A673 (cell line): Measurements from ENCODE around the gene NTNG1. TPM values are rescaled to one million over a fixed set of nuclear protein-coding genes. Genes with fewer than 3 reads are reported as not detected.

Experiments
- BruUV-seq: library from RNA; stranded (reverse); fragments of 400-500 nt; replicated peaks from 2 replicates; lab custom pipeline; 2021; lab: Mats Ljungman, UMichigan
- CTCF ChIA-PET: fragments of 300-600 bp; sonication (Branson Sonifier 250); formaldehyde crosslinking; loops from one replicate; lab custom pipeline; 2022; ENCODE audit warnings: antibody characterized with exemption; lab: Charles Lee
- POLR2A ChIA-PET: fragments of 300-600 bp; sonication (Branson Sonifier 250); formaldehyde crosslinking; loops from one replicate; lab custom pipeline; 2022; ENCODE audit warnings: antibody characterized with exemption; ENCODE audit not compliant: low non-redundant PET; lab: Charles Lee
- DNase-seq: peaks from one replicate; pipeline ENCODE4 v3.0.0-alpha.2; 2015; ENCODE audit warnings: low spot score
- H3K27ac ChIP-seq: fragments of 200-600 bp; sonication (generic); 2 replicates; pipeline ENCODE4 v1.5.1; 2016; ENCODE audit warnings: mixed run types, low read depth, mild to moderate bottlenecking, mixed read lengths, antibody characterized with exemption, low read length; ENCODE audit not compliant: poor library complexity, severe bottlenecking
- H3K27me3 ChIP-seq: fragments of 200-600 bp; sonication (generic); replicated peaks from 2 replicates; pipeline ENCODE4 v1.6.1; 2017; ENCODE audit warnings: mixed run types, low read depth, mild to moderate bottlenecking, mixed read lengths, antibody characterized with exemption, low read length; ENCODE audit not compliant: insufficient read depth, poor library complexity
- H3K36me3 ChIP-seq: fragments of 200-600 bp; sonication (generic); 2 replicates; pipeline ENCODE4 v1.6.1; 2016; ENCODE audit warnings: mixed run types, mild to moderate bottlenecking, mixed read lengths, antibody characterized with exemption, low read length; ENCODE audit not compliant: insufficient read depth, poor library complexity, severe bottlenecking
- H3K4me1 ChIP-seq: fragments of 200-600 bp; sonication (generic); 2 replicates; pipeline ENCODE4 v1.6.1; 2017; ENCODE audit warnings: mixed run types, mild to moderate bottlenecking, mixed read lengths, antibody characterized with exemption, low read length; ENCODE audit not compliant: insufficient read depth, poor library complexity, severe bottlenecking
- H3K4me3 ChIP-seq: fragments of 200-600 bp; sonication (generic); 2 replicates; pipeline ENCODE4 v1.5.1; 2016; ENCODE audit warnings: low read depth, mixed run types, mild to moderate bottlenecking, mixed read lengths, low read length; ENCODE audit not compliant: poor library complexity, severe bottlenecking
- H3K9me3 ChIP-seq: fragments of 200-600 bp; sonication (generic); 2 replicates; pipeline ENCODE4 v1.6.1; 2016; ENCODE audit warnings: mixed run types, low read depth, mild to moderate bottlenecking, mixed read lengths, antibody characterized with exemption, low read length; ENCODE audit not compliant: poor library complexity, severe bottlenecking
- EZH2 ChIP-seq: fragments of 200-600 bp; sonication (generic); IDR thresholded peaks from 2 replicates; pipeline ENCODE4 v1.6.1; 2017; ENCODE audit warnings: borderline replicate concordance, low read depth, mild to moderate bottlenecking, mixed read lengths, antibody characterized with exemption, low read length; ENCODE audit not compliant: poor library complexity, severe bottlenecking
- intact Hi-C: fragments of 100-400 bp; cut with micrococcal nuclease; formaldehyde crosslinking; loops from one replicate; pipeline ENCODE4 v1.10.0; 2022; ENCODE audit not compliant: unreplicated experiment
- total RNA-seq: library from RNA; stranded (reverse); gene quantifications from 2 replicates; pipeline ENCODE4 v1.2.3, GENCODE V29; 2021
- TF ChIP-seq, protein P1 (sequence below): fragments of 300-800, 200-600 bp; sonication (generic); conservative IDR thresholded peaks from 2 replicates; pipeline ENCODE4 v1.5.1; 2017; ENCODE audit warnings: low read depth, mild to moderate bottlenecking, antibody characterized with exemption, low read length, moderate library complexity, mixed read lengths

Gene NTNG1
- total RNA-seq, 1 experiment from 2014 or later = 91.5 TPM

DNA sequence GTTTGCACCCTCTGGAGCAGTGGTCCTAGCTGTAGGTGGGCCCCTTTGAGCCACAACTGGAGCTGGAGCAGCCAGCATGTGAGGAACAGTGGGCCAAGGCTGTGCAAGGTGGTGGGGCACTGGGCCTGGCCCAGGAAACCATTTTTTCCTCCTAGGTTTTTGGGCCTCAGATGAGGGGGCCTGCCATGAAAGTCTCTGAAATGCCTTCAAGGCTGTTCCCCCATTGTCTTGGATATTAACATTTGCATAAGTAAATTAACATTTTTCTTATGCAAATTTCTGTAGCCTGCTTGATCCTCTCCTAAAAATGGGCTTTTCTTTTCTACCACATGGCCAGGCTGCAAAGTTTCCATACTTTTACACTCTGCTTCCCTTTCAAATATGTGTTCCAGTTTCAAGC is 212.0 kb downstream of the NTNG1 start:
- DNase-seq = no peak
- peaks cover 9% of the 10 kb centered on the region for H3K4me1 ChIP-seq
- CTCF ChIA-PET = no interaction called here
- peaks cover 12% of the 10 kb centered on the region for H3K36me3 ChIP-seq
- intact Hi-C loops = no loop called here
- TF ChIP-seq EZH2 = no peak
- TF ChIP-seq, protein P1, sequence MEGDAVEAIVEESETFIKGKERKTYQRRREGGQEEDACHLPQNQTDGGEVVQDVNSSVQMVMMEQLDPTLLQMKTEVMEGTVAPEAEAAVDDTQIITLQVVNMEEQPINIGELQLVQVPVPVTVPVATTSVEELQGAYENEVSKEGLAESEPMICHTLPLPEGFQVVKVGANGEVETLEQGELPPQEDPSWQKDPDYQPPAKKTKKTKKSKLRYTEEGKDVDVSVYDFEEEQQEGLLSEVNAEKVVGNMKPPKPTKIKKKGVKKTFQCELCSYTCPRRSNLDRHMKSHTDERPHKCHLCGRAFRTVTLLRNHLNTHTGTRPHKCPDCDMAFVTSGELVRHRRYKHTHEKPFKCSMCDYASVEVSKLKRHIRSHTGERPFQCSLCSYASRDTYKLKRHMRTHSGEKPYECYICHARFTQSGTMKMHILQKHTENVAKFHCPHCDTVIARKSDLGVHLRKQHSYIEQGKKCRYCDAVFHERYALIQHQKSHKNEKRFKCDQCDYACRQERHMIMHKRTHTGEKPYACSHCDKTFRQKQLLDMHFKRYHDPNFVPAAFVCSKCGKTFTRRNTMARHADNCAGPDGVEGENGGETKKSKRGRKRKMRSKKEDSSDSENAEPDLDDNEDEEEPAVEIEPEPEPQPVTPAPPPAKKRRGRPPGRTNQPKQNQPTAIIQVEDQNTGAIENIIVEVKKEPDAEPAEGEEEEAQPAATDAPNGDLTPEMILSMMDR = no peak
- no peak overlapping the region for H3K4me3 ChIP-seq
- H3K27ac ChIP-seq = no peak overlapping the region
- H3K27me3 ChIP-seq = no peaks in the 10 kb centered on the region
- no TSS peak for BruUV-seq
- POLR2A ChIA-PET = no interaction called here
- no peaks in the 10 kb centered on the region for H3K9me3 ChIP-seq

DNA sequence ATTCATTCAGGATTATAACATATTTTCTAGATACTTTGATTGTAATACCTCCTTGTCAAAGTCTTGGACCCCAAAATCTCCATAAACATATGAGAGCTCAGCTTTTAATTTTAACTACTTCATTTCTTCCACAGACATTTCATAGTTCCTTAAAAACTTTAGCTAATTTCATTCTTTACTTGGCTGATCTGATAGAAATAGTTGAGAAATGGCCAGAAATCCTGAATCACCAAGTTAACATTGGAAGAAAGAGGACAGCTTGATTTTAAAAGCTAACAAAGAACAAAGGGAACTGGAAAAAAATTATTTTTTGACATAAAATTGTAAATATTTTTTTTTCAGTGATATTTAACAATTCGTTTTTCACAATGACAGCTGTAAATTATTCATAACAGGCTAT is 216.5 kb downstream of the NTNG1 start:
- intact Hi-C loops = no loop called here
- BruUV-seq = no TSS peak
- ChIA-PET CTCF (no interaction called here), POLR2A (no interaction called here)
- Histone ChIP-seq H3K4me3 (no peak overlapping the region), H3K36me3 (peaks cover 1% of the 10 kb centered on the region), H3K27ac (no peak overlapping the region), H3K27me3 (no peaks in the 10 kb centered on the region), H3K4me1 (peaks cover 37% of the 10 kb centered on the region), H3K9me3 (no peaks in the 10 kb centered on the region)
- no peak for TF ChIP-seq EZH2
- TF ChIP-seq, protein P1 = no peak
- DNase-seq = no peak

DNA sequence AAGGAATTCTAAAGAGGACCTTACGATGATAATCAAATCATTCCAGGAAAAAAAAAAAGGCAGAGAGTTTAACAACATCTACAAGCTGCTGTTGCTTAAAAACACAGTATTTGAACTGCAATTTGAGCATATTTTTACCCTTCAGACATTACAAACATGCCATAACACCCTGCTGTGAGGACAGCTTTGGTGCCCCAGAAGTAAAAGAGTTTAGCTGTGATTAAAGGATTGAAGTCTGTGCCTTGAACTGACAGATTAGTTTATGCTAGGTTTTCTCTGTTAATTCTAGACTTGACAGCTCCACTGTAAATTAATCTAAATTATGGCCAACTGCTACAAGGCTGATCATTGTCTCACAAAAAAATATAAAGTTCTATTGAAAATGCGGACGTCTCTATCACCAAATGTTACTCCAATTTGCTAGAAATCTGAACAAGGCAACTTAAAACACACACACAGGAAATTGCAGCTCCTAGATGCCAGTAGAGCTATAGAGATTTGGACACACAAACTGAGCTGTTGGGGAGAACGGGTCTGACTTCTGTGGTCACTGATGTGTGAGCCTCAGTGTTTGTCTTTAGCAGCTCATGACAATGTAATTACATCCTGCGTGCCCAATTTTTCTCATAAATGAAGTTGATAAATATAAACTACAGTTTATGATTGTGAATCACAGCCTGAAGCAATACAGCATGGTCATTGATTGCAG is 217.9 kb downstream of the NTNG1 start:
- POLR2A ChIA-PET = no interaction called here
- intact Hi-C loops = no loop called here
- Histone ChIP-seq H3K4me1 (peaks cover 41% of the 10 kb centered on the region), H3K9me3 (no peaks in the 10 kb centered on the region), H3K27ac (peak overlapping the region; percentile 8), H3K27me3 (no peaks in the 10 kb centered on the region), H3K4me3 (no peak overlapping the region), H3K36me3 (no peaks in the 10 kb centered on the region)
- TF ChIP-seq EZH2 = no peak
- TF ChIP-seq, protein P1 = no peak
- peak; percentile 74 for DNase-seq
- BruUV-seq = no TSS peak
- CTCF ChIA-PET = interaction anchor here (0.5 kb wide), 1 partner anchor 15 kb away, joined by 3 read pairs; no protein-coding TSS in a partner anchor
